Panc1 (cell line): ENCODE data around the gene LRRC37B.
"Not testable (repeated sequence)": the region's sequence is repeated elsewhere in the genome, so short reads cannot be mapped to it uniquely, and the experiment has no call there.

Source experiments
- POLR2AphosphoS5 ChIP-seq: IDR thresholded peaks from 2 replicates; pipeline ENCODE4 v1.6.1; 2012; ENCODE audit warnings: mild to moderate bottlenecking, low read depth, low read length, moderate library complexity
- SIN3A ChIP-seq: IDR thresholded peaks from 2 replicates; pipeline ENCODE4 v1.6.1; 2012; ENCODE audit warnings: low read depth, mild to moderate bottlenecking, low read length, moderate library complexity, borderline replicate concordance; ENCODE audit not compliant: insufficient read depth
- TCF7L2 ChIP-seq: IDR thresholded peaks from 2 replicates; pipeline ENCODE4 v1.6.1; 2011; ENCODE audit warnings: mild to moderate bottlenecking, low read depth, low read length, inconsistent platforms
- TF ChIP-seq, protein P1 (sequence below), 2 experiments: IDR thresholded peaks; 2 replicates each; pipeline ENCODE4 v1.6.1; 2011 to 2012; ENCODE audit warnings: low read depth in 2 of 2, control low read depth in 1 of 2, low read length in 1 of 2, mild to moderate bottlenecking in 1 of 2, moderate library complexity in 1 of 2; ENCODE audit not compliant: insufficient read depth in 1 of 2
- TF ChIP-seq, protein P2 (sequence below): fragments of 450-650 bp; IDR thresholded peaks from 2 replicates; pipeline ENCODE4 v1.5.1; 2017; ENCODE audit warnings: mild to moderate bottlenecking

DNA sequence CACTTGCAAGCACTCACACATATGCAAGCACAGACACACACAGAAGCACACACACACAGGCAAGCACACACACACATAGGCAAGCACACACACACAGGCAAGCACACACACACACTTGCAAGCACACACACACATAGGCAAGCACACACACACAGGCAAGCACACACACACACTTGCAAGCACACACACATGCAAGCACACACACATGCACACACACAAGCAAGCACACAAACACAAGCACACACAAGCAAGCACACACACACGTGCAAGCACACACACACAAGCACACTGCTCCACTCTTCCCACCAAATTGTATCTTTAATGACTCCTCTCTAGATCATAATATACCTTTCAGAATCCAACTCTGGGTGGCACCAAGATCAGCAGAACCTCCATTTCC lies 84.9 kb downstream of the LRRC37B start:
- TF ChIP-seq, protein P1, sequence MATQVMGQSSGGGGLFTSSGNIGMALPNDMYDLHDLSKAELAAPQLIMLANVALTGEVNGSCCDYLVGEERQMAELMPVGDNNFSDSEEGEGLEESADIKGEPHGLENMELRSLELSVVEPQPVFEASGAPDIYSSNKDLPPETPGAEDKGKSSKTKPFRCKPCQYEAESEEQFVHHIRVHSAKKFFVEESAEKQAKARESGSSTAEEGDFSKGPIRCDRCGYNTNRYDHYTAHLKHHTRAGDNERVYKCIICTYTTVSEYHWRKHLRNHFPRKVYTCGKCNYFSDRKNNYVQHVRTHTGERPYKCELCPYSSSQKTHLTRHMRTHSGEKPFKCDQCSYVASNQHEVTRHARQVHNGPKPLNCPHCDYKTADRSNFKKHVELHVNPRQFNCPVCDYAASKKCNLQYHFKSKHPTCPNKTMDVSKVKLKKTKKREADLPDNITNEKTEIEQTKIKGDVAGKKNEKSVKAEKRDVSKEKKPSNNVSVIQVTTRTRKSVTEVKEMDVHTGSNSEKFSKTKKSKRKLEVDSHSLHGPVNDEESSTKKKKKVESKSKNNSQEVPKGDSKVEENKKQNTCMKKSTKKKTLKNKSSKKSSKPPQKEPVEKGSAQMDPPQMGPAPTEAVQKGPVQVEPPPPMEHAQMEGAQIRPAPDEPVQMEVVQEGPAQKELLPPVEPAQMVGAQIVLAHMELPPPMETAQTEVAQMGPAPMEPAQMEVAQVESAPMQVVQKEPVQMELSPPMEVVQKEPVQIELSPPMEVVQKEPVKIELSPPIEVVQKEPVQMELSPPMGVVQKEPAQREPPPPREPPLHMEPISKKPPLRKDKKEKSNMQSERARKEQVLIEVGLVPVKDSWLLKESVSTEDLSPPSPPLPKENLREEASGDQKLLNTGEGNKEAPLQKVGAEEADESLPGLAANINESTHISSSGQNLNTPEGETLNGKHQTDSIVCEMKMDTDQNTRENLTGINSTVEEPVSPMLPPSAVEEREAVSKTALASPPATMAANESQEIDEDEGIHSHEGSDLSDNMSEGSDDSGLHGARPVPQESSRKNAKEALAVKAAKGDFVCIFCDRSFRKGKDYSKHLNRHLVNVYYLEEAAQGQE (IDR thresholded peaks at IDR 0.05; ENCODE audit: insufficient read depth in 1 of 2, low read depth in 2 of 2, low read length in 1 of 2): not testable (repeated sequence)
- TF ChIP-seq, protein P2, sequence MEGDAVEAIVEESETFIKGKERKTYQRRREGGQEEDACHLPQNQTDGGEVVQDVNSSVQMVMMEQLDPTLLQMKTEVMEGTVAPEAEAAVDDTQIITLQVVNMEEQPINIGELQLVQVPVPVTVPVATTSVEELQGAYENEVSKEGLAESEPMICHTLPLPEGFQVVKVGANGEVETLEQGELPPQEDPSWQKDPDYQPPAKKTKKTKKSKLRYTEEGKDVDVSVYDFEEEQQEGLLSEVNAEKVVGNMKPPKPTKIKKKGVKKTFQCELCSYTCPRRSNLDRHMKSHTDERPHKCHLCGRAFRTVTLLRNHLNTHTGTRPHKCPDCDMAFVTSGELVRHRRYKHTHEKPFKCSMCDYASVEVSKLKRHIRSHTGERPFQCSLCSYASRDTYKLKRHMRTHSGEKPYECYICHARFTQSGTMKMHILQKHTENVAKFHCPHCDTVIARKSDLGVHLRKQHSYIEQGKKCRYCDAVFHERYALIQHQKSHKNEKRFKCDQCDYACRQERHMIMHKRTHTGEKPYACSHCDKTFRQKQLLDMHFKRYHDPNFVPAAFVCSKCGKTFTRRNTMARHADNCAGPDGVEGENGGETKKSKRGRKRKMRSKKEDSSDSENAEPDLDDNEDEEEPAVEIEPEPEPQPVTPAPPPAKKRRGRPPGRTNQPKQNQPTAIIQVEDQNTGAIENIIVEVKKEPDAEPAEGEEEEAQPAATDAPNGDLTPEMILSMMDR: not testable (repeated sequence)
- TF ChIP-seq POLR2AphosphoS5, SIN3A, TCF7L2: not testable (repeated sequence)
